Measurements from ENCODE around the gene HRCT1. TPM values are rescaled to one million over a fixed set of nuclear protein-coding genes. Genes with fewer than 3 reads are reported as not detected.

Gene HRCT1
- total and polyA plus RNA-seq, 2 of the 4 experiments (the other 2 are of a cell fraction), result 1.1 to 3.9 TPM

- Histone ChIP-seq H2AK9ac (replicated peaks; ENCODE audit: low read depth, low read length, poor library complexity) (no peak overlapping the region), H3K23ac (ENCODE audit: low read depth, low read length) (no peak overlapping the region), H3K9me1 (ENCODE audit: insufficient read depth, low read length) (peaks cover 16% of the 10 kb centered on the region), H4K91ac (ENCODE audit: insufficient read depth, low read depth, low read length) (no peak overlapping the region), H3K4me1 (ENCODE audit: control insufficient read depth, insufficient read depth, low read length) (peaks cover 5% of the 10 kb centered on the region), H4K8ac (ENCODE audit: low read depth in 2 of 2, low read length in 2 of 2) (no peak overlapping the region), H2AK5ac (ENCODE audit: low read depth, low read length) (no peak overlapping the region), H3K36me3 (ENCODE audit: control insufficient read depth, insufficient read depth, low read length) (no peaks in the 10 kb centered on the region), H3K4me3 (ENCODE audit: insufficient read depth, low read depth, low read length) (no peak overlapping the region), H3K9me3 (ENCODE audit: control insufficient read depth, insufficient read depth, low read length) (no peaks in the 10 kb centered on the region), H3K4me2 (ENCODE audit: low read depth, low read length) (no peak overlapping the region), H3K79me1 (ENCODE audit: low read depth in 1 of 2, low read length in 2 of 2) (no peaks in the 10 kb centered on the region), H3K56ac (ENCODE audit: extremely low read depth, insufficient read depth, low read length) (no peak overlapping the region), H2BK5ac (ENCODE audit: low read depth, low read length, poor library complexity, severe bottlenecking) (no peak overlapping the region), H3K9ac (ENCODE audit: low read depth, low read length) (no peak overlapping the region), H3K27ac (ENCODE audit: insufficient read depth, low read length) (no peak overlapping the region), H4K5ac (ENCODE audit: low read depth, low read length) (no peak overlapping the region), H2BK15ac (ENCODE audit: low read depth, low read length) (peak overlapping the region; percentile 66; the same call in 1 of the 3 replicates), H3K4ac (ENCODE audit: low read depth, low read length) (no peak overlapping the region), H2BK120ac (ENCODE audit: low read depth, low read length) (0 out of 2 replicates have a peak overlapping the region, but pooled peaks have one; percentile 80), H3K14ac (replicated peaks; ENCODE audit: low read depth, low read length) (0 out of 2 replicates have a peak overlapping the region, but pooled peaks have one; percentile 20), H3K27me3 (ENCODE audit: control insufficient read depth, insufficient read depth, low read length) (no peaks in the 10 kb centered on the region), H2BK20ac (ENCODE audit: low read depth, low read length) (peak overlapping the region; percentile 79; the same call in 1 of the 2 replicates), H3K18ac (ENCODE audit: low read depth, low read length) (no peak overlapping the region), H2AFZ (replicated peaks; ENCODE audit: low read length, poor library complexity) (no peak overlapping the region), H4K20me1 (ENCODE audit: insufficient read depth, low read length) (no peaks in the 10 kb centered on the region)
- intact Hi-C loops (cut with micrococcal nuclease), result no loop called here
- CTCF ChIA-PET, result no interaction called here
- dilution Hi-C loops (cut with HindIII; ENCODE audit: low sequenced_read_pairs, unreplicated experiment), result no loop called here
- in situ Hi-C loops (cut with MboI; ENCODE audit: low sequenced_read_pairs), result no loop called here
- BruUV-seq (replicated peaks), result no TSS peak
- ATAC-seq (ENCODE audit: low read depth) (no peak), DNase-seq (no peak)
- POLR2A ChIA-PET (ENCODE audit: unreplicated experiment), result no interaction called here
- no peak for TF ChIP-seq MXI1 (IDR thresholded peaks at IDR 0.05; ENCODE audit: borderline replicate concordance, low read depth, low read length)
- TF ChIP-seq NFE2L2 (IDR thresholded peaks at IDR 0.05; ENCODE audit: low read depth, low read length), result no peak
- TF ChIP-seq CEBPB (IDR thresholded peaks at IDR 0.05; ENCODE audit: low read depth, low read length), result peak; percentile 73; the same call in 1 of the 2 replicates
- TF ChIP-seq RFX5 (IDR thresholded peaks at IDR 0.05; ENCODE audit: low read depth, low read length), result no peak
These were observed 24.5 kb downstream of the HRCT1 start for GRCh38 chr9:35930521-35930920.

All from IMR-90 (cell line).